ENCODE results near the gene C1orf21.

DNA sequence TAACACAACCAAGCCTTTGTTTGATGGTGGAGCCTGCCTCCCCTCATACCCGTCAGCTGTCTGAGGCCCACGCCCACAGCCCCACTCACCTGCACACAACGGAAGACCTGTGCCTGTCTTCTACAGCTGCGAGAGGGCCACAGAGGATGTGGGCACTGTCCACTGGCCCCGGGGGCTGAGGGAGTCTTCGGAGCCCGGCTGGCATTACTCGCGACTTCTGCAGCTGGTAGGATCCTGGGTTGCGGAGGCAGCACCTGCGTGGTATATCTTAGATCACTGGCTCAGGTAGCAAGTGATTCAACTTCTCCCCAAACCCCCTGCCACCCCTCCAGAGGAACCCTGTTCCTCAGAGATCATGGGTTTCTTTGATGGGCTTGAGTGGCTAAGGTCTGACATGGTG lies 257.9 kb downstream of the C1orf21 start:
- no peak for TF ChIP-seq TAF1 (IDR thresholded peaks at IDR 0.05; ENCODE audit: low read depth, low read length)
- no peak for TF ChIP-seq SPI1 (IDR thresholded peaks at IDR 0.05; ENCODE audit: low read depth, low read length)
- TF ChIP-seq POLR2A (IDR thresholded peaks at IDR 0.05; ENCODE audit: low read depth, low read length): no peak

All from GM12891 (cell line).